GM10847 (cell line): ENCODE data around the gene FGF1.

ENCODE experiments used
- POLR2A ChIP-seq: IDR thresholded peaks from 2 replicates; pipeline ENCODE4 v1.6.1; 2011; ENCODE audit not compliant: insufficient read length; ENCODE audit errors: extremely low read depth

FGF1 gene

DNA sequence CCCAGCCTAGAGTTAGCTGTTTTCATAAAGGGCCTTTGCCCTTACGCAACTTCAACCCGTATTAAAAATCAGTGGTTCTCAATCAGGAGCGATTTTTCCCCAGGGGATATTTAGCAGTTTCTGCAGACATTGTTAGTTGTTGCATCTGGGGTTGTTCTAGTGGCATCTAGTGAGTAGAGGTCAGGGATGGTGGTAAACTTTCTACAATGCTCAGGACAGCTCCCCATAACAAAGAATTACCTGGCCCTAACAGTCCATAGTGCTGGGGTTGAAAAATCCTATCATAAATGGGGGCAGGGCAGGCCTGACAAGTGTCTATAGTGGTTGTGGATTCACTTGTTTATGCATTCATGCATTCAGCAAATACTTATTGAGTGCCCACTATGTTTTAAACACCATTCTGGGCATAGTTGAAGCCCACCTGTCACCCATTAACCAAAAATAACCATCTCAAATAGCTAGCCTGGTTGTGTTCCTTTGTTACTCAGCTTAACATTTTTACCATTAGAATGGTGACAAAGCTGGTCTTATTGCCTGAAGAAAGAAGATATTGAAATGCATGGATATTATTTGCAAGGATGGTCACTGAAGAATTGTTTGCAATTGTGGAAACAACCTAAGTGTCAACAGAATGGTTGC, 15.9 kb upstream of the FGF1 start:
- no peak for TF ChIP-seq POLR2A

DNA sequence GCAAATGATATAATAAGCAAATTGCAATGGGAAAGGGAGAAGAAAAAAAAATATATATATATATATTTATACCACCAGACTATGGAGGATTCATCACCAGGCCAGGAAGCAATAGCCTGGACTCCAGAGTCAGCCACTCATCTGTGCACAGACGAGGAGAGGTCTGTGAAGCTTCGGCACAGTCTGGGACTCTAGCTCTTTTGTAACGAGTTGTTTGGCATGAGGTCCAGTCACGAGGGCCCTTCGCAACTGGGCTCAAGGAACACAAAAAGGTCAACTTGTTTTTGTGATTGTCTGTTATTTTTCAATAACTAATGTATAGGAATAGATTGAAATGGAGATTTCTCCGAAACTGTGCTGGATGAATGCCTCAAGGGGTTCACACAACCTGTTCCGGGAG, 14.7 kb upstream of the FGF1 start:
- TF ChIP-seq POLR2A, result no peak

DNA sequence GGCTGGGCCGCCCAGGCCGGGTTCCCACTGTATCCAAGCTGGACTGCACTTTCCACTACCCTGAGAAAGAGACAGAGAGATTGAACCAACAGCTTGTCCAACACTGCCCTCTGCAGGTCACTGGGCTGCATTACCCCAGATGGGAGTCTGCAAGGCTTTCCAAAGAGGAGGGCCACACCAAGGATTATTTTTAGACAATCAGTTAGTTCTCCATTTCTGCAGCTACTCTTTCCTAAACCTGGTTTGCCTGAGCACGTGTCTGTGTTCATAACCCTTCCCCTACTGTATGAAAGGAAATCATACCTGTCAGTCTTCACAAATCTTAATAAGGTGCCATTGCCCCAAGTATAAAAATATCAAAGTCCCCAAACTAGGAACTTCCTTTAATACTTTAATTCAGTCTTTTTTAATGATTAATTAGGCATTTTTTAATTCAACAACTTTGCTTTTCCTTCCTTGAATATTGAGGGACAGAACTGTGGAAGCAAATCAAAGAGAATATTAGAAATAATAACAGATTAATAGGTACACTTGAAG, 13.4 kb upstream of the FGF1 start:
- no peak for TF ChIP-seq POLR2A

DNA sequence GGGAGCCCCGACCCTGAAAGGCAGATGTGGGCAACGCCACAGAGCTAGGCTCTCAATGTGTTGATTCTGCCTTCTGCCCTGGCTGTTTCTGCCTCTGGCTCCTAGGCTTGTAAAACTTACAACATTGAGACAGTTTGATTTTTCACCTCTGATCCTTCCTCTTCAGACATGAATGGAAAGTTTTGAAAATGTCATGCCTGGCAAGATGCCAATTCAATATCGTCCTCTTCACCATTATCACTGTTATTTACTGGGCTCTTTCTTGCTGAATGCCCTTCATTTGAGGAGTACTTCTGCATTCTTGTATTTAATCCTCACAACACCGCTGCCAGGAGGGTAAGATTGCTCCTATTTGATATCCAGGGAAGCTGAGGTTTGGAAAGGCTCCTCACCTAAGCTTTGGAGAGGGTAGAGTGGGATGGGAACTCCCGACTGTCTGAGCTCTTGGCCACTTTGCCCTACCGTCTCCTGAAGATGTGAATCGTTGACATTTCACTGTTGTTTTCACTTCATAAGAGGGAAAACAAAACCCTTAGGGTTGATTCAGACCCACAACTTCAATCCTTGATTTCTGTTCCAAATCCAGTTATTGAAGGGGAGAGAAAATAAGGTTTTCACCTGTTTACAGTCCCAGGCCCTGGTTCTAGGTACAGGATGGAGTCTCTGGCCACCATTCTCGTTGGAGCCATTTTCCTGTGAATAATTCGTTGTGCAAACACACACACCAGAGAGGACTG, 12.7 kb upstream of the FGF1 start:
- TF ChIP-seq POLR2A, result no peak

DNA sequence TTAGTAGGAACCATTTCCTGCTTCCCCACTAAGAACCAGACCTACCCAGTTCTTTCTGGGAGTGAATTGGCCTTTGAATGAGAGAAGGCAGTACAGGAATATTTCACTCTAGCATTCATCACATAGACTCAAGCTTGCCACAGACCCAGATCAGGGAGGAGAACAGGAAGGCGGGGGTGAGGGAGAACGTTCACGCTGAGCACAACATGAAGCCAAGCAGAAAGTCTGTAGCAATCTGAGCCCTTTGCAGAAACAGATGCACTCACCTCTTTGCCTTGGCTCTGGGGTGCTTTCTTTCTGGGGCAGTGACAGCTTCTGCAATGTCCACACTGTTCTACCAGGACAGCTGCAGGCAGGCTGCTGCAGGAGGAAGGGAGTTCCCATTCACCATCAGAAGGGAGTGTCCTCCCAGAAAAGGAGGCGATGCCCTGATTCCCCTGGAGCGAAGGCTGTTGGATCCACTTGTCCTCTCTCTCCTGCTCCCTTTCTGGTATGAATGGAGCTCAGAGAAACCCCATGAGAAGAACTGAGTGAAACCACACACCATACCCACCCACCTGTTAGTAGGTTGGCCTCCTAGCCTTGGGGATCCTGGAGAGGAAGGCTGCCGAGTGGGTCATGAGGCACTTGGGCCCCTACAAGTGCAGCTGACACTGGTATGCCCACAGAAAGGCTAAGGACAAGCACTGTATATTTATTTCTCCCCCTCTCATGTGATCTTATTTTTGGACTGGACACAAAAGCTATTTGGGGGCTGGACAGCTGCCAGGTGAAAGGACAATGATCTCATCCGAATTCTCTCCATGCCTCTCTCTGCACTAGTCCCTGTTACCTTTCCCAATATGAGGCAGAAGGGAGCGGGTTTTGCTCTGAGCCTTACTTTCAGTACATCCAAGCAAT, 11.7 kb upstream of the FGF1 start:
- no peak for TF ChIP-seq POLR2A

DNA sequence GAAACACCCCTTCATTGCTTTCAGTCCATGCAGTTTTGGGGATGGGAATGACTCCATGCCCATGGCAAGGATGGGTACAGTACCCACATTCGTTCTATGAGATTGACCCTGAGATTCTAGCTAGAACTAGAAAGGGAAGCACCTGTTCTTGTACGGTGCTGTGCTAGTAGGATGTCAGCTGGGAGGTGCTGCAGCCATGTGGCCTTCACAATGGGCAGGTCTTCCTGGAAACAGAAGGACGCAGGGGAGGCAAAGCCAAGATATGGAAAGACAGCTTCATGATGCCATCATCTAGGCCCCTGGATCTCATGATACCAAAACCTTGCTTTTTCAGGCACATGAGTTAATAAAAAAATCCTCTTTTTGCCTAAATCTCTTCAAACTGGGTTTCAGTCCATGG, 10.5 kb upstream of the FGF1 start:
- no peak for TF ChIP-seq POLR2A

DNA sequence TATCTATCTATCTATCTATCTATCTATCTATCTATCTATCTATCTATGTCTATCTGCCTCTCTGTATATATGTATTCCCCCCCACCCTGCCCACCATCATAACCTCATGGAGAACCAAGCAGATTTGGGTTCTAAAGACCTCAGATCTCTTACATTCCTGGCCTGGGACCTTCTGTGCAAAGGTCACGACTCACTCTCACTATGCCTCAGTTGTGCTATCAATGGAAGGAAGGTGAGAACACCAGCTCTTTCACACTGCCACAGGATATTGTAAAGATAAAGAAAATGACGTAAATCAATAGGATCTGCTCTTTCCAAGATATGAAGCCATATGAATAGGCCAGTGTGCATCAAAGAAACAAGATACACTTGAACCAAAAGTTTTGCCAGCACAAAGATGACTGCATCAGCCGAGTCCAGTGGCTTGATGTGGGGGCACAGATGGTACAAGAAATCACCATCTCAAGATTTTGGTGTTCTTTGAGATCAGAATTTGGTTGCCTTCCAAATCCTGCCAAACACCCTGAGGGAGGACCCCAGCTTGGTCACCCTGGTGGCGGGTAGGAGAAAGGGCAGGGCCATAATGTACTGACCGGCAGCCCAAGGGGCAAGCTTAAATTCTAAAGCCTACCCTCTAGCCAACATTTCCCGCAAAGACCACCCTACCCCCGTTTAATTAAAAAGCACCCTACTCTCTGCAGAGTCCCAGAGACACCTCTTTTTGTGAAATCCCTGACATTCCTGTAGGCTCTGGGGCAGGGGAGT, 8.4 kb upstream of the FGF1 start:
- TF ChIP-seq POLR2A, result no peak

DNA sequence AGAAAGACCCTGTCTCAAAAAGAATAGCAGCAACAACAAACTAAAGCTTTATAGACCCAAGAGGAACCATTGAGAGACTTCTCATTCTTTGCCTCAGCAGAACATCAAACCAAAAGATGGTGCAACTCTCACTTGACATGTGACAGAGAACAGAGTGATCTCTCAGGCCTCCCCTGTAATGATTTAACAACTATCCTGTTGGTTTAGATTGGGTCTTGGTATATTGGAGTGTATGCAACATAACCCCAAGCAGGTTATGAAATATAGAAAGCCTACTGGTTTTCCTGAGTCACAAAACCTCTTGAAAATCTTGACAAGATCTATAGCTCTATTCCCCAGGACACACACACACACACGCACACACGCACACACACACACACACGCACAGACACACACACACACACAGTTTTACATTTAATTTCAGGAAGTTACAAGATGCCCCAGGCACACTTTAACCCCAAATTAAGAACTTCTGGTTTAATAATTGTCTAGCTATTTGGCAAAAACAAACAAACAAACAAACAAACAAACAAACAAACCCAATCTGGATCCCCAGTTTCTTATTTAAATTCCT, 6.5 kb upstream of the FGF1 start:
- no peak for TF ChIP-seq POLR2A

DNA sequence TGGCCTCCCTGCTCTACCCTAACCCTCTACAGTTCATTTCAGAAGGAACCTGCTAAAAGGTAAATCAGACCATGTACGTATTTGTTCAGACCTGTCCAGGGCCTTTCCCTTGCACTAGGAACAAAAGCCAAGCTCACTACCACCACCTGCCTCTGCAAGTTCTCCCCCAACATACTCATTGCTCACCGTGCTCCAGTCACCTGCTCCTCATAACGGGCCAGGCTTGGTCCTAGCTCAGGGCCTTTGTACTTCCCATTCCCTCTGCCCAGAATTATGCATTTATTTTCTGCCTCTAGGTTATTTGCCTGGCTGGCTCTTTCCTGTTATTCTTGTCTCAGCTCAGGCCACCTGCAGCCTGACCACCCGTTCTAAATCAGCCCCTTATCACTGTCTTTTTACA, 4.8 kb upstream of the FGF1 start:
- TF ChIP-seq POLR2A, result no peak

DNA sequence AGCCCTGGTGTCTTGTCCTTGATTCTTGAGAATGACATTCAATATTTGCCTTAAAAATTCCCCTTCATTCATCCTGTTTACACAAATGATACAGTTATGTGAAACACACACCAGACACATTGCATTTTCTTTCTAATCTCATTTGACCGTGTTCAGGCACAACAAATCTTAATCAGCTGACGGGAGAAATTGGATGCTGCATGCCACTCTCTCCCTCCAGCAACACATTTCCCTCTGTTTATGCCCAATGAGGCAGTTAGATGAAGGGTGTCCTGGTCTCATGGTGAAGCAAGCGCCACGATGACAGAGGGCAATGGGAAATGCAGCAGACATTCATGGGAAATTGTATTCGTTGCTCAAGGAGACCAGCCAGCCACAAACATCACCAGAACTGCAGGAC, 3.2 kb upstream of the FGF1 start:
- TF ChIP-seq POLR2A, result no peak

DNA sequence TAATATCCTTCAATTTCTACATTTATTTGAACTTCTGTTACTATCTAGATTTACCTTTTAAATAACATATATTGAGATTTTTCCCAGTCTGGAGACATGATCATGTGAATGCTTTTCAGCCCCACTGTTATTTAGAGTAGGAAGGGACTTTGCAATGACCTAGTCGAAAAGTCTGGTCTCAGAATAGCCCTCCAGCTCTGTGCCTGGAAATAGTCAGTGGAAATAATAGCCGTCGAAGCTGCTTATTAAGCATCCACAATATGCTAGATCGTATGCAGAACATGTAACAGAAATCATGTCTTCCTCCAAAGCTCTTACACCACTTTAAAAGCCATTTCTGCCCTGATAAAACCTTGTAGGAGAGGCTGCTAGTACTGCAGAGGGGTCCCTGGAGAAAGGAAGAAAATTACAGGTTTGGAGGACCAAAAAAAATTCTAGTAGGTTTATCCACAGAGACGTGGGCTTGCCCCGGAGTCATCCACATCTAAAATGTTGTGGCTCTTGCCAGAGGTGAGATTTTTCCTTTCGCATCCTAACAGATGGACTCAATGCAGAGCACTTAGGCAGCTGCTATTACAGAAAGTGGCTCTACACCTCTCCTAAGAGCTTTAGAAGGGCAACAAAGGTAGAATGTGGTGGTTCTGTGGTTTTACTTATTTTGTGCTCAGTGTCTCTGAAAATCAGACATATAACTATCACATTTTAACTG, 2.5 kb upstream of the FGF1 start:
- TF ChIP-seq POLR2A, result no peak

DNA sequence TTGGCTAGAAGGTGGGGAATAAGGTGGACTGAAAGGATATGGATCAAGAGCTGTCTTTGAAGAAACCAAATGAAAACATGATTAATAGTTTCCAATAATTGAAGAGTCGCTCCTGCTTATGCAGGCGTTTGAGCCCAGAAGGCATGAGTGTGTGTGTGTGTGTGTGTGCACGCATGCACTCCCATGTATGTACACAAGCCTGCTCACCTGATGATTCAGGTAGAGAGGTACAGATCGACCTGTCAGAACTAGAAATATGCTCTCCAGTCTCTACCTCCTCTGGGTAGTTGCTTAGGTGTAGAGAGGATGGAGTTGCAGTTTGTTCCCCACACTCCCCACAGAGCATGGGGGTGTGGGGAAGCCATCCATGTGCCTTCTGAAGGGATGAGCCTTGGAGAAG, 1.1 kb upstream of the FGF1 start:
- TF ChIP-seq POLR2A, result no peak

DNA sequence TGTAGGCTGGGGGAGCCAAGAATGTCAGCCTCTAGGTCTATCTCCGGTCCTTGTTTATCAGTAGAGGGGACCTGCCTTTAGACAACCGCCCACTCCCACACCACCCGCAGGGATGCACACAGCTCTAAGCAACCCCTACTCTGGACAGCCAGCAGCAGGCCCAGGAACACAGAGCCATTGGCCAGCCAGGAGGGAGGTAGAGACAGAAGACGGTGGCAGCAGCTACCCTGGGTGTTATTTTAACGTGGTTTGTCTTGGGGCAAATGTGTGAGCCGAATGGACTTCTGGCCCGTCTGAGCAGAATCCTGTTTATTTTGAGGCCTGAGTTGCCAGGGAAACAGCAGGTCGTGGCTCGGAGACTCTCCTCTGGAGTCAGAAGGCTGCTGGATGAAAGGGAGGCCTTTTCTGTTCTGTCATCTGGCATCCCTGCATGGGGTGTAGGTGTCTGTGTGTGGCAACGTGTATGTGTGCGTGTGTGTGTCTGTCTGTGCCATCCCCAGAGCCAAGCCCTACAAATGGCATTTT, 382 bp upstream of the FGF1 start:
- TF ChIP-seq POLR2A, result no peak
